ENCODE results near the gene MAPK8IP3. TPM values are rescaled to one million over a fixed set of nuclear protein-coding genes. Genes with fewer than 3 reads are reported as not detected.

The MAPK8IP3 gene
- total RNA-seq, 1 donor from 2014 or later = 63.0 TPM

GRCh38 chr16:1689853-1690252 lies 16.1 kb upstream of the MAPK8IP3 start:
- Histone ChIP-seq H3K36me3 (peaks cover 88% of the 10 kb centered on the region), H3K9me3 (no peaks in the 10 kb centered on the region), H3K27me3 (ENCODE audit: low read depth) (no peaks in the 10 kb centered on the region), H3K27ac (peak overlapping the region; percentile 64), H3K4me1 (no peaks in the 10 kb centered on the region), H3K4me3 (no peak overlapping the region)
- TF ChIP-seq, protein P1, sequence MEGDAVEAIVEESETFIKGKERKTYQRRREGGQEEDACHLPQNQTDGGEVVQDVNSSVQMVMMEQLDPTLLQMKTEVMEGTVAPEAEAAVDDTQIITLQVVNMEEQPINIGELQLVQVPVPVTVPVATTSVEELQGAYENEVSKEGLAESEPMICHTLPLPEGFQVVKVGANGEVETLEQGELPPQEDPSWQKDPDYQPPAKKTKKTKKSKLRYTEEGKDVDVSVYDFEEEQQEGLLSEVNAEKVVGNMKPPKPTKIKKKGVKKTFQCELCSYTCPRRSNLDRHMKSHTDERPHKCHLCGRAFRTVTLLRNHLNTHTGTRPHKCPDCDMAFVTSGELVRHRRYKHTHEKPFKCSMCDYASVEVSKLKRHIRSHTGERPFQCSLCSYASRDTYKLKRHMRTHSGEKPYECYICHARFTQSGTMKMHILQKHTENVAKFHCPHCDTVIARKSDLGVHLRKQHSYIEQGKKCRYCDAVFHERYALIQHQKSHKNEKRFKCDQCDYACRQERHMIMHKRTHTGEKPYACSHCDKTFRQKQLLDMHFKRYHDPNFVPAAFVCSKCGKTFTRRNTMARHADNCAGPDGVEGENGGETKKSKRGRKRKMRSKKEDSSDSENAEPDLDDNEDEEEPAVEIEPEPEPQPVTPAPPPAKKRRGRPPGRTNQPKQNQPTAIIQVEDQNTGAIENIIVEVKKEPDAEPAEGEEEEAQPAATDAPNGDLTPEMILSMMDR (IDR thresholded peaks at IDR 0.05) = no peak
- intact Hi-C loops (cut with DNase I) = no loop called here
- DNase-seq = no peak
- ATAC-seq = peak in 1 of 2 donors; percentile 12

- intact Hi-C loops (cut with DNase I) = no loop called here
- TF ChIP-seq, protein P1 (IDR thresholded peaks at IDR 0.05) = no peak
These were observed 15.2 kb upstream of the MAPK8IP3 start for GRCh38 chr16:1690810-1691209.

DNA sequence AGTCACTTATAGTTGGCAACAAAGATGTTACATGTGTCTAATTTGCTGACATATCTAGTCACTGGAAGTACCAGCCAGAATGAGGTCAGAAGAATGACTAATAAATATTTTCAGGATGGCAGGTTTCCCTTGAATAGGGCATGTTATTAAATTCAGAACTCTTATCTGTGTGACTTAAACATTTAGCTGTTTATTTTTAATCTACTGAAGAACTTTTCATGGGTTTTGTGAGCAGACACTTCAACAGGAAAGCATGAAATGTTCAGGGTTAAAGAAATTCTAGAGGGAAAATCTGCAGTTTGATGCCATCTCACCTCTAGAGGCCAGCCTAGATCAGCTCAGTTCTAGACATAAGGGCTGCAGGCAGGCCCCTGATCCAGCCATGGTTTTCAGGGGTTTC lies 14.7 kb upstream of the MAPK8IP3 start:
- Histone ChIP-seq H3K4me3 (no peak overlapping the region), H3K27ac (no peak overlapping the region), H3K27me3 (ENCODE audit: low read depth) (no peaks in the 10 kb centered on the region), H3K4me1 (no peaks in the 10 kb centered on the region), H3K9me3 (no peaks in the 10 kb centered on the region), H3K36me3 (peaks cover 85% of the 10 kb centered on the region)
- DNase-seq (no peak), ATAC-seq (no peak)
- intact Hi-C loops (cut with DNase I) = no loop called here
- TF ChIP-seq, protein P1 (IDR thresholded peaks at IDR 0.05) = no peak

More at GRCh38 chr16:1690810-1691209, 15.2 kb upstream of the MAPK8IP3 start:
- ATAC-seq = no peak
- H3K9me3 ChIP-seq = no peaks in the 10 kb centered on the region
- H3K4me1 ChIP-seq = no peaks in the 10 kb centered on the region
- DNase-seq = no peak
- no peak overlapping the region for H3K27ac ChIP-seq
- H3K36me3 ChIP-seq = peaks cover 88% of the 10 kb centered on the region
- H3K4me3 ChIP-seq = no peak overlapping the region
- H3K27me3 ChIP-seq (ENCODE audit: low read depth) = no peaks in the 10 kb centered on the region

GRCh38 chr16:1691956-1692355 lies 14.0 kb upstream of the MAPK8IP3 start:
- H3K4me1 ChIP-seq = no peaks in the 10 kb centered on the region
- TF ChIP-seq, protein P1 (IDR thresholded peaks at IDR 0.05) = no peak
- intact Hi-C loops (cut with DNase I) = no loop called here
- H3K9me3 ChIP-seq = no peaks in the 10 kb centered on the region
- H3K27me3 ChIP-seq (ENCODE audit: low read depth) = no peaks in the 10 kb centered on the region
- DNase-seq (no peak), ATAC-seq (no peak)
- H3K27ac ChIP-seq = no peak overlapping the region
- H3K36me3 ChIP-seq = peaks cover 83% of the 10 kb centered on the region
- H3K4me3 ChIP-seq = no peak overlapping the region

DNA sequence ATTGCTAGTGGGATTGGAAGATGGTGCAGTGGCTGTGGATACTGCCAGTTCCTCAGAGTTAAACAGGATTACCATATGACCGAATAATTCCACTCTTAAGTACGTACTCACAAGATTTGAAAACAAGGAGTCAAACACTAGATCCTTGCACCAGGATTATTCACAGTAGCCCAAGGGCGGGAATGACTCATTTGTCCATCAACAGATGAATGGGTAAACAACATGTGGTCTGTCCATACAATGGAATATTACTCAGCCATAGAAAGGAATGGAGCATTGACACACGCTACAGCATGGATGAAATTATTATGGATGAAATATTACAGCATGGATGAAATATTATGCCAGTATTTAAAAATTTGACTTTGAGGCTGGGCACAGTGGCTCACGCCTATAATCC lies 9.1 kb upstream of the MAPK8IP3 start:
- ATAC-seq (no peak), DNase-seq (no peak)
- Histone ChIP-seq H3K4me1 (no peaks in the 10 kb centered on the region), H3K36me3 (peaks cover 94% of the 10 kb centered on the region), H3K9me3 (no peaks in the 10 kb centered on the region), H3K4me3 (no peak overlapping the region), H3K27me3 (ENCODE audit: low read depth) (no peaks in the 10 kb centered on the region), H3K27ac (no peak overlapping the region)
- TF ChIP-seq, protein P1 (IDR thresholded peaks at IDR 0.05) = no peak
- intact Hi-C loops (cut with DNase I) = no loop called here

DNA sequence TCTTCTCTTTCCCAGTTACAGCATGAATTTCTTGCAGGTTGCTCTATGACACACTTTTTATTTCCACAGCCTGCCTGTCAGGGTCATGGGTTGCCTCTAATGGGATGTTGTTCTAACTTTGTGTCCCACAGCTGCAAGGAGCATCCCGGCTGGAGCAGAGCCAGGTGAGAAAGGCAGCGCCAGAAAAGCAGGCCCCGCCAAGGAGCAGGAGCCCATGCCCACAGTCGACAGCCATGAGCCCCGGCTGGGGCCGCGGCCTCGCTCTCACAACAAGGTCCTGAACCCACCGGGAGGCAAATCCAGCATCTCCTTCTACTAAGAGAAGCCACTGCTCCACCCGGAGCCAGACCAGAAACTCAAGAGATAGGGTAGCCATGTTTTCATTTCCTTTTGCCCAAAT lies 7.3 kb upstream of the MAPK8IP3 start:
- intact Hi-C loops (cut with DNase I) = no loop called here

More for the DNA sequence above, 7.3 kb upstream of the MAPK8IP3 start:
- no peaks in the 10 kb centered on the region for H3K9me3 ChIP-seq
- peaks cover 85% of the 10 kb centered on the region for H3K36me3 ChIP-seq
- no peak overlapping the region for H3K4me3 ChIP-seq
- TF ChIP-seq, protein P1 (IDR thresholded peaks at IDR 0.05) = no peak
- no peak overlapping the region for H3K27ac ChIP-seq
- ATAC-seq (no peak), DNase-seq (no peak)
- H3K27me3 ChIP-seq (ENCODE audit: low read depth) = no peaks in the 10 kb centered on the region
- H3K4me1 ChIP-seq = no peaks in the 10 kb centered on the region

All from lower lobe of right lung (tissue), 2 donors.